HG02610 (cell line): Measurements from ENCODE around the gene PRKCA.
"Not testable (repeated sequence)": the region's sequence is repeated elsewhere in the genome, so short reads cannot be mapped to it uniquely, and the experiment has no call there.

Experiments used
- ATAC-seq: cut with Tn5 transposase; IDR thresholded peaks from one replicate; pipeline ENCODE4 v1.9.1; 2021; ENCODE audit warnings: mild to moderate bottlenecking, moderate library complexity; ENCODE audit not compliant: unreplicated experiment

PRKCA gene

DNA sequence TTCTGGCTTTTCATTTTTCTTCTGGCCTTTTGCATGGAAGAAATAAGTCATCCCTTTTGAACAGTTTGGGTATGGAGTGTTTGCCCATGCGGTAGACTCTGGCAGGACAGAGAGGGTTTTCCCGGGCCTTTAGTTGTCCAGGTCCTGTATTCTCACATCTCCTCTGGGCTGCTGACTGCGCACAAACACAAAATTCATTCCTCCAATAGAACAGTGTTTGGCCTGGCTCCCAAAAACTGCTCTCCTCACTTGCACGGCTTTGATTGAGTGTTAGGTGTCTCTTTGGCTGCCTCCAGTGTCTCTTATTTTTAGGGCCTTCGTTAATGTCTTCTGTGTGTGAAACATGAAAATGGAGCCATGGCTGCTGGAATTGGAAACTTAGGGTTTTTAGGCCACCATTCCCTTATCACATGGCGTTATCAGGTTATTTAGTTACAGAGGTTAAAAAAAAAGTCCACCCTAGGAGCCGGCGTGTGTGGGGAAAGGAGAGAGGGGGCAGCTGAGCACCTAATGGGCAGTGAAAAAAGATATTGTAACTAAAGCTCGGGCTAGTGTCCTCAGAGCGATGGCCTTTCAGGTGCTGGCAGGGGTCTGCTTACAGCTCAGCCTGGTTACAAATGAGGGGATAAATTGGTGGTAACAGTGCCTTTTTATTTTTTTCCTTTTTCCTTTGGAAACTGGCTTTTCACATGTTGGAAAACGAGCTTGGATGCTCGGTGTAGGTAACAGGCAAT, 47.3 kb downstream of the PRKCA start:
- no peak for ATAC-seq

DNA sequence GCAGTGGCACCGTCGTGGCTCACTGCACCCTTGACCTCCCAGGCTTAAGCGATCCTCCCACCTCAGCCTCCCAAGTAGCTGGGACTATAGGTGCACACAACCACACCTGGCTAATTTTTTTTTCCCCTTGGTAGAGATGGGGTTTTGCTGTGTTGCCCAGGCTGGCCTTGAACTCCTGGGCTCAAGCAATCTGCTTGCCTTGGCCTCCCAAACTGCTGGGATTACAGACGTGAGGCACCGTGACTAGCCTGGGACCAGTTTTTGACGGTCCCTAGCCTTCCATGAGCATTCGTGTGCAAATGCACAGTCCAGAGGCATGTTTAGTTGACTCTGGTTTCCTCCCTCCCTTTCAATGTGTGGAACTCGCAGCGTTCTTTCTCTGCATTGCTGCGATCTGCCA, 48.2 kb downstream of the PRKCA start:
- ATAC-seq = not testable (repeated sequence)

DNA sequence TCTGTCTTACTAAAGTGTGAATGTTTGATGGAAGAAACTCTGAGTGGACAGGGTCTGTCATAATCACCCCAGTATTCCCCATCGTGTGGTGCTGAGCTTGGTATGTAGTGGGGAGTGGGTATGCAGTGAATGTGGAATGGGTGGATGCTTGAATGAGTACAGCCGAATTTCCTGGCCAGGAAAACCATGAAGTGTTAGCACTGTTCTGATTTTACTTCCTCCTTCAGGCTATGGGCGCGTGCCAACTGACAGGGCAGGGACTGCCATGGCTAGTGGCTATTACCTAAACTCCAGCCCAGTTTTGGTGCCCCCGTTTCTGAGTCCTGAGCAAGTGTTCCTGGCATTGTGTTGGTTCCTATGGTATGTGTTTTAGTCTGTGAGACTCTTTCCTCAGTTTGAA, 48.6 kb downstream of the PRKCA start:
- no peak for ATAC-seq

DNA sequence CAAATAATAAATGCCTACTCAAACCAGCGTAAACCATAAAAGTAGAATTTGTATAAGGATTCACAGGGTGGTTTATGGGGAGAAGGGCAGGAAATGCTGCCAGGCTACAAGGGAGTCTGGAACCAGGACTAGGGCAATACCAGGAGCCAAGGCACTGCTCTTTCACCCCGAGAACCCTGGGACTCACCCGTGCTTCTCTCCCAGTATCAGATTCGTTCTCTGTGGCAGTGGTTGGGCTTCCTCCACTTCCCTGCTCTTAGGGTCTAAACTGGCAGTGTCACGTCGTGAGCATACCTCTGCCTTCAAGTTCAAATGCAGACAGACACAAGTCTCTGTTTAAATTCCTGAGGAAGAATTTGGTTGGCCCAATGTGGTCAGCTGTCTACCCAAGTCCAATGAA, 49.3 kb downstream of the PRKCA start:
- no peak for ATAC-seq

DNA sequence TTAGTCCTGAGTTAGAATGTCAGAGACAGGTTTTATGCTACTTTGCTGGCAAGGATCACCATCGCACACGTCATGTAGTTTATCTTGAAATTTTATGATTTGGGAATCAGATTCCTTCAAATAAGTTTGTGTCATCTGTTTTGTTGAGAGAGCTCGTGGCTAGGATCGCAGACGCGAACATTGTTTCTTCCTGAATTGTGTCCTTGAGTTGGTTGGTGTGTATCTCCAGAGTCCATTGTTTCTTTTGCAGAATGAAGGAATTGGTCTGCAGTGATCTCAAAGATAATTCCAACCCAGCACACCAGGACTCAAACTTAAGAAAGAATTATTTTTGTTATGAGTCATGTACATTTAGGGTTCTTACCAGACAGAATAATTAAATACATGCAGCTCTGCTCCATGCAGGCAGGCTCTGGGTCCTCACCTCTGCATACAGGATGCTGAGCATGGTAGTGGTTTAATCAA, 51.6 kb downstream of the PRKCA start:
- ATAC-seq = no peak

DNA sequence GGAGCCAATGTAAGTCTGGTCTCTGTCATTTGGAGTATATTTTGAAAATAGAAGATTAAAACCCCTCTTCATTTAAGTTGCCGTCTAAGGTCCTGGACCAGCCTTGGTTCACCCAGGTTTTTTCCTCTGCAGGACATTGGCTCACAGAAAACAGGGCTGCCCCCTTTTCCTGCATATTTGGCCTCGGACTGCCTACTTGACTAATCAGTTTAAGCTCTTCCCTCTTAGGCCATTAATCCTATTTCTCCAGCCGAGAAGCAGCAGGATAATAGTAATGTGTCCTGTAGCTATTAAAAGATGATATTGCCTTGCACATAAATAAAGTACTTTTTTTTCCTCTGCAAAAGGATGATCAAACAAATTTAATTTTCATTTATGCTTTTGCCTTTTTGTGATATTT, 52.1 kb downstream of the PRKCA start:
- ATAC-seq = no peak

DNA sequence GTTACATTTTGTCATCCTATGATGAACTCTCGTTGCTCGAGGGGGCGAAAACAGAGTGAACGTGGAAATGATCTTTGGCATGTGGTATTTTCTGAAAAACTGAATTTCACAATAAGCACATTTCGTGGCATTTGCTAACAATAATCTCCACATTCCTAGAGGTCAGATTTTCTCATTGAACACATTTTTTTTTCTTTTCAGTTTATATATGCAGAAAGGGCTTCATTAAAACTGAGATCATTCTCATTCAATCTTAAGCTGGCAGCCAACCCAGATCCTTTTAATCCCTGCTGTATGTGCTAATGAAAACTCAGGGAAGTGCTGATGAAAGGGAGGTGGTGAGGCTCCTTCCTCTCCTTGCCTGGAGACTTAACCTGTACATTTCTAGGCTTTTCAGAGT, 52.6 kb downstream of the PRKCA start:
- ATAC-seq = no peak

DNA sequence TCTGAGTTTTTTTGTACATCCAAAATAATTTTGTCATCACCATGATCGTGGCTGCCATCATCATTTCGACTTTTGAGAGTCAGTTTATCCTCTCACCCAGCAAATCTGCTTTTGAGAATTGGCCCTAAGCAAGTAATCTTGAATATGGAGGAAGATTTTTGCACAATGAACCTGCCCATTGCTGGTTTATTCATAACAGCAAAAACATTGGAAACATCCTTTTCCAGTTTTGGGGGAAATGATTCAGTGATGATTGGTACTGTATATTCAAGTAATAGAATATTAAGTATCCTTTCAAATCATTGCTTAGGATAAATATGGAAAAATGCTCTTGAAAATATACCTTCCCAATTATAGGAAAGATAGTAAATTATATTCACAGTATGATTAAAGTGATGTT, 53.1 kb downstream of the PRKCA start:
- ATAC-seq = no peak

DNA sequence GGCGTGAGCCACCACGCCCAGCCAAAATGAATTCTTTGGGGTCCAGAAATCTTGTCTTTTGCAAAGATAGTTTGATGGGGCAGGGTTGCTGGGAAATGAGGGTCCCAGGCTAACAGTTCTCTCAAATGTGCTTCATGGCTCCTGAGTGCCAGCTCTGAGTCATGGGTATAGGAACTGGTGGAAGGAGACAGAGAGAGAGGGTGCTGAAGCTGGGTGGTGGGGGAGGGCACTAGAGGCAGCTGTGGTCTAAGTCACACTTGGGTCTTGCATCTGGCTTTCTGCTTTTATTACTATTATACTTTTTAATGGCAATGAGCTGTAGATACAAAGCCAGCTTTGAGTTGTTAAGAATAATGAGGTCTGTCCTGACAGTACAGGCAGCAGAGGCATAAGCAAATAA, 54.6 kb downstream of the PRKCA start:
- ATAC-seq = no peak

DNA sequence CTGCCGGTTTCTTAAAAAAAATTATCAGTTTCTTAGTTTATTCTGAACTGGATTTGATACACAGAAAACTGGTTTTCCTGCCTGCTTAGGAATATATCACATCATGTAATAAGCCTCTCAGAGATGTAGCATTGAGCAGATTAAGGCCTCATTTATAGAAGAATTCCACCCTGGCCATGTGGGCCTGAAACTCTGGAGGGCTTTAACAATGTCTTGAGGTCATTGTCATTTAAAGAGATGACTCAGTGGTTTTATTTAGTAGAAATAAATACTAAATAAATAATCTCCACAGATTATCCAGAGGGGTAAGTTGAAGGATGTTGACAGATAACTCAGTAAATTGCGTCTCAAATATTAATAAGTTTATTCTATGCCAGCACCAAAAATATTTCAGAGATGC, 56.9 kb downstream of the PRKCA start:
- no peak for ATAC-seq

DNA sequence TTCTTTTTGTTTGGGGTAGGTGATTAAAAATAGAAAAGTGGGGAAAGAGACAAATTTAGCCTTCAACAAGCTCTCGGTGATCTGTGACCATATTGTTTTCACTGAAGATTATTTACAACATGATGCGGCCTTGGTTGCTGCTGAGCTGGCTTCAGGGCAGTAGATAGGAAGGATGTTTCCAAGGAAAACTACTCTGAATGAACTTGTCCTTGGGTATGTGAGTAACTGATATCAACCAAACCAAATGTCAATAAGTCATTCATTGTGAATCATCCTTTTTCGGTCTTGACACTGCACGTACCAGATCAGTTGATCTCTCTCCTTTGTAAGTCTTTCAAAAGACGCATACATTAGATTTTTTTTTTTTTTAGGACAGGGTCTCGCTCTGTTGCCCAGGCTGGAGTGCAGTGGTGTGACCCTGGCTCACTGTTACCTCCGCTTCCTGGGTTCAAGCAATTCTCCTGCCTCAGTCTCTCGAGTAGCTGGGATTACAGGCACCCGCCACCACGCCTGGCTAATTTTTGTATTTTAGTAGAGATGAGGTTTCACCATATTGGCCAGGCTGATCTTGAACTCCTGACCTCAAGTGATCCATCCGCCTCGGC, 58.6 kb downstream of the PRKCA start:
- ATAC-seq = not testable (repeated sequence)

DNA sequence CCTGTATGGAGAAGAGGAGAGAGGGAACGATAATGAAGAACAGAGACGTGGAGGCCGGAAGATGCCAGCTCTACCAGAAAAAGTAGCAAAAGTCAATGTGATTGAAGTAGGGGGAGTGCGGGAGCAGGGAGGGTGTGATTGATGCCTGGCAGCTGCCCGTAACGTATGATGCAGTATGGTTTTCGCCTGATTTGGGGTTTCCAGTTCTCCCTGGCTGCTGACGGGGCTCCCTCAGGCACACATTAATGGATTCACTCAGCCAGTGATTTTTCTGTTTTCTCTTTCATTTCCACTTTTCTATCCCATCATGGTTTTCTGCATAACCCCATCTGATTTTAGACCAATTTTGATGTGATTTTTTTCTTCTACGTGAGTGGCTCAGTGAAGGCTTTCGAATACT, 62.1 kb downstream of the PRKCA start:
- ATAC-seq = no peak

DNA sequence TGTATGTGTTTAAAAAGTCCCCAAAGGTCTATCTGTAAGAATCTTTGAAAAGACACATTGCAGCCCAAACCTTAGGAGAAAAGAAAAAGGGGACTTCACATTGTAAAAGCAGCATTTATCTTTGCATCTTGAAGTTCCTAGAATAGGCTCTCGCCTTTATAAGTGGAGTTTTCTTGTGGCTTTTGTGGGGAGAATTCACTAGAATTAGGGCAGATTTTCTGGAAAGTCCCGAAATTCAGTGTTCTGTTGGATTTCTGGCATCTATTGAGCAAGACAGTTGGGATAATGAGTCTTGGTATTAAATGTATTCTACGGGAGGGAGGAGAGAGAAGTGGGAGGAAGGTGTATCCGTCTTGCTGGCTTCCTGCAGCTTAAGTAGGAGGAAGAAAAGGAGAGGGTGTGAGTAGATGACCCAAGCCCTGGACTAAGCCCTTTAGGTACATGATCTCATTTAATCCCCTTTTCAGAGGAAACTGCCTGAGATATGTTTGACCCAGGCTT, 62.6 kb downstream of the PRKCA start:
- ATAC-seq = no peak

DNA sequence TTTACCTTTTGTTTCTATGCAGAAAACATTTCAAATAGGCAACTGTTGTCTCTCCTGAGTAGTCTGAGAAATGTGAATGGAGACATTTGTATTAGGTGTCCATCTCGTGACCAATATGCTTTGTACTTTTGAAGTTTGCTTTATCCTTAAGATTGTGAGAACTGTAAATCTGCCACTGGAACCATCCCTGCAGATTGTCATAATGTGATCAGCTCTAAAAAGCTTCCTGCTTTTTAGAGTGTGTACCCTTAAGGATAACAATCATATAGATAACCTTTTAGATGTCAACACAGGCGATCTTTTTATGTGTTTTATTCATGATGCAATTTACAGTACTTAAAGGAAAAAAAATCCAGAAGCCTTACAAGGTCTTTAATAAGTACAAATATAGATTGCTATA, 63.5 kb downstream of the PRKCA start:
- no peak for ATAC-seq

DNA sequence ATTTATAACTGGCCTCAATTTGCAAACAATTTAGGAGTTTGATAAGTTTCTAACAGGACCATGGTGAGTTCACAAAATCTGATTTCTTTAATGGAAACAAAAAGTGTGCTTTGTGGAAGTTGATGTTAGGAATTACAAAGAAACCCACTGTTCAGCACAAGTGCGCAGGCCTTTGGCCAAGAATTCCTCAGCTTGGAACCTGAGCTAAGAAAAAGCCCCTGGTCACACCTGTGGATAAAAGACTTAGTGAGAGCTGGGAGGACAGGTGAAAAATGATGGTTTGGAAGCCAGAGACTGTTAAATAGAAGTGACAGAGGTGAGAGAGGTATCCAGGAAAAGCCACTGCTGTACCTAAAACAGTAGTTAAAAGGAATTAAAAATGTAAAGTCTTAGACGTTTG, 64.7 kb downstream of the PRKCA start:
- ATAC-seq = no peak

DNA sequence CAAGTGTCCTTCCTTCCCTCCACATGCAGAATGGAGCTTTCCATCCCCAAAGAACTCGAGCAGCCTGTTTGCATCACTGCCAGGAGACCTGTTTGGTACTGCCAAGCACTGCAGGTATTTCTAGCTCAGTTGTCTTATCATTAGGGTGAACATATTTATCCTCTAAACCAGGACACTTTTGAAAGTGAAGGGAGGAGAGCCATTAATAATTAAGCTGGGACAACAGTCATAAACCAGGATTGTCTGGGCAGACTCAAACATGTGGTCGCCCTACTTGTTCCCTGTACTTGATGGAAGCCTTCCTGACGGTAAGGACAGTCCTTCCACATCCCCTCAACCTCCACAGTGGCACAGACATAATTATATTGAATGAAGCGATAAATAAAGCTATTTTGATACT, 67.4 kb downstream of the PRKCA start:
- ATAC-seq = no peak

DNA sequence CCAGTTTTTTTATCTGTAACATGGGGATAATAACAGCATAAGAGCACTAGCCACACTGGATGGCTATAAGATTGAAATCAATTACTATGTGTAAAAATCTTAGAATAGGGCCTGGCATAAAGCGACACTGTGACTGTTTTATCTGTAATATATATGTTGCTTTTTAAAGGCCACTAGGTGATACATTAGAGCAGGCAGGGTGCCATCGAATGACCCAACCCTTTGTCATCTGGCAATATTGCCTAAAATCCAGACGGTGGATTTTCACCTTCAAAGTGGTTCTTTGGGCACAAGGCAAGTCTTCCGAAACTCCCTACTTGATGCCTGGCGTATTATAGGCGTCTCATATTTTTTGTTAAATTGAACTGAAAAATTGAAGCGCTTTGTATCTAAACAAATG, 69.1 kb downstream of the PRKCA start:
- ATAC-seq = no peak

DNA sequence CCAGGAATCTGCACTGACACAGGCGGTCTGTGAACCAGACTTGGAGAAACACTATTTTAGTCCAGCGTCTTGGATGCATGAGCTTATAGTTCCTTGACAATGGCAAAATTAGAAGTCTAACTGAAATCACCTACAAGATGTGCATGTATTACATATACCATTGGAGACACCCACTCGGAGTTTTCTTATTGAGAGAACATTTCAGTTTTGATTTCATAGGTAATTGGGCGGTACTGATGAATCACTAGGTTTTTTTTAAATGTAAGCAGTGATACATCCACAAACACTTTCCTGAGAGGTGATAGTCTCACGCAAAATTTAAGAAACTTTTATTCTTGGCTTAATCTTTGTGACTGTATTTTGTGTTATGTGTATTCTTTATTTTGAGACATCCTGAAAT, 69.8 kb downstream of the PRKCA start:
- no peak for ATAC-seq

DNA sequence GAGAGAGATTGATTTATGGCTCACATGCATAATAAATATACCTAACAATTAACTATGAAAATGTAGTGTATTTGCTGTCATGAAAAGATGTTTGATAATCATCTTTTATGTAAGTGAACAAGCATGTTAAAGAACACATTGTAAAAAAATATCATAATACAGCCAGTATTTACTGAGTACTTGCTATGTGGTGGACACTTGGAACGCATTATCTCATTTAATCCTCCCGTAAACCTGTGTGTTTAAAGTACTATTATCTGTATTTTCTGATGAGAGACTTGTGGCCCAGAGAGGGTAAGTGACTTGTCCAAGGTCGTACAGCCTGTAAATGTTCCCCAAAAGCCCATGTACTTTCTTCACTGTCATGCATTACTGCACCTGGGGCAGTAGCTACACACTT, 70.7 kb downstream of the PRKCA start:
- ATAC-seq = no peak

DNA sequence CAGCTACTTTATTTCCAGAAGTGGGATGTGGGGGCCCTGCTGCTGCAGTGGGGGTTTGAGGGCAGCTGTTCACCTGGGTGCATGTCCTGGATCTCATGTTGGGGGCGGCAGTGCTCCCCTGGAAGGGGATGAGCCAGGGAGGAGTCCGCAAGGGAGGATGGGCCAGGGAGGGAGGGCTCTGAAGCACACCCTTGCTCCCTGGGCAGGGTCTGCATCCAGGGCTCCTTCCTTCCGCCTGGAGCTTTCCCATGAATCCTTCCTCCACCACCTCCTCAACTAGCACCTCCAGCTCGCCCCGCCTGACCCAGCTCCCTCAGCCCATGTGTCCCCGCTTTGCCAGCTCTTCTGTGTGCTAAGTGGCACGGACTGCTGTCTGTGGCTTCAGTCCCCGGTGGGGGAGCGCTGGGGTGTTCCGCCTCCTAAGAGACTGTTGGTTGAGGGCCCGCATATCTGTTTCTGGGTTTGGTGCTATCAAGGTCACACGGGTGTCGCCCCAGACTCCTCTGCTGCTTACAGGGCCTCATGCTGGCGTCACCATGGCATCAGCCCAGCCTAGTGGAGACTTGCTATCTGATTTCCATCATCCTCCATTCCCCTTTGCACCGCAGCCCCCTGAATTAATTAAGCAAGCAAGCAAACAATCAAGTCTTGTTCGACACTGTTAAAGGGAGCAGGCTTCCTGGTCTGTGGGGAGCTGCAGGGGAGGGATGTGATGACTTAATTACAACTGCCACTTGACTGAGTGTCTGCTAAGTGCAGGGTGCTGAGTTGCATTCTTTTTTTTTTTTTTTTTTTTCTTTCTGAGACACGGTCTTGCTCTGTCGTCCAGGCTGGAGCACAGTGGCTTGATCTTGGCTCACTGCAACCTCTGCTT, 71.8 kb downstream of the PRKCA start:
- ATAC-seq = no peak

DNA sequence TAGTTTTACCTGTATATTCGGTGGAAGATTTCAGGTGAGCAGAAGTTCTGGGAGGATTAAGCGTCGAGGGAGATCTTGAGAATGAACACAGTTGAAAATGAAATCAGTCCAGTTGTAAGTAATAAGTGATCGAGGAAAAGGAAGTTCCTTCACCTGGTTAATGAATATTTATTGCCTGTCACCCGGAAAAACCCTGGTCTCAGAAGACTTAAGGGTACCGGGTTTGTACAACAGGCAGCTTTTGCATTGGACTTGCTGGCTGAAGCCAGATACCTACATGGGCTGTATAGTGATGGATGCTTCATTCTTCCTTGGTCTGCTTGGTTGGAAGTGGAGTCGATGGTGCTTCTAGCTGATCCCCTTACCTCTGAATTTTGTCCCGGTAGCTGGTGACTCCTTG, 72.7 kb downstream of the PRKCA start:
- no peak for ATAC-seq

DNA sequence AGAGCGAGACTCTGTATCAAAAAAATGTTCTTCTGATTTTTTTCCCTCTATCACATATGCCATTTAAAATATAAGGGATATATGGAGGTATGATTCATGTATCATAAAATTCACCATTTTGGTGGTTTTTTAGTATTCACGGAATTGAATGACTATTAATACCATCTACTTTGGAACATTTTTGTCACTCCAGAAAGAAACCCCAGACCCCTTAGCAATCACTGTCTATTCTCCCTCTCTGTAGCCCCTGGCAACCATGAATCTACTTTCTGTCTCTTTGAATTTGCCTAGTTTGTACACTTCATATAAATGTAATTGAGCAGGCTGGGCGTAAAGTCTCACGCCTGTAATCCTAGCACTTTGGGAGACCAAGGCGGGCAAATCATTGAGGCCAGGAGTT, 75.9 kb downstream of the PRKCA start:
- no peak for ATAC-seq
